Measurements from ENCODE around the gene KCNE1. TPM values are rescaled to one million over a fixed set of nuclear protein-coding genes. Genes with fewer than 3 reads are reported as not detected.

The KCNE1 gene
- total RNA-seq, 1 donor from 2014 or later, result not detected

DNA sequence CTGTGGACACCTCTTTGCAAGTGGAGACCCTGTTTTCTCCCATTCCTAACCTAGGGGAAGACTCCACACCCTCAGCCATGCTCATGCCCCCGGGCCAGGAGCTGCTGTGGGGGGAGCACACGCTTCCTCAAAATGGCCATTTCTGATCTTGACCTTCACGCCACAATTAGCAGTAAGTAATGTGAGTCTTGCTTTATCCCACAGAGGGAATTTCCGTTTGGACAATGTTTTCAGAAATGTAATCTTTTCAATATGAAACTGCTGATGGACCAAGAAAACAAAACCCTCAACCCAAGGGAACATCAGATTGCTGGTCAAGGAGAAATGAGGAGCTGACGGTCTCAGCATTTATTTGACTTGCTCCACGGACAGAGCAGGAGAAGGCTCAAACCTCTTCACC lies 8.3 kb upstream of the KCNE1 start:
- TF ChIP-seq, protein P1, sequence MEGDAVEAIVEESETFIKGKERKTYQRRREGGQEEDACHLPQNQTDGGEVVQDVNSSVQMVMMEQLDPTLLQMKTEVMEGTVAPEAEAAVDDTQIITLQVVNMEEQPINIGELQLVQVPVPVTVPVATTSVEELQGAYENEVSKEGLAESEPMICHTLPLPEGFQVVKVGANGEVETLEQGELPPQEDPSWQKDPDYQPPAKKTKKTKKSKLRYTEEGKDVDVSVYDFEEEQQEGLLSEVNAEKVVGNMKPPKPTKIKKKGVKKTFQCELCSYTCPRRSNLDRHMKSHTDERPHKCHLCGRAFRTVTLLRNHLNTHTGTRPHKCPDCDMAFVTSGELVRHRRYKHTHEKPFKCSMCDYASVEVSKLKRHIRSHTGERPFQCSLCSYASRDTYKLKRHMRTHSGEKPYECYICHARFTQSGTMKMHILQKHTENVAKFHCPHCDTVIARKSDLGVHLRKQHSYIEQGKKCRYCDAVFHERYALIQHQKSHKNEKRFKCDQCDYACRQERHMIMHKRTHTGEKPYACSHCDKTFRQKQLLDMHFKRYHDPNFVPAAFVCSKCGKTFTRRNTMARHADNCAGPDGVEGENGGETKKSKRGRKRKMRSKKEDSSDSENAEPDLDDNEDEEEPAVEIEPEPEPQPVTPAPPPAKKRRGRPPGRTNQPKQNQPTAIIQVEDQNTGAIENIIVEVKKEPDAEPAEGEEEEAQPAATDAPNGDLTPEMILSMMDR (conservative IDR thresholded peaks at IDR 0.05; ENCODE audit: low read depth, low read length), result no peak
- H3K4me3 ChIP-seq (ENCODE audit: low read depth, low read length), result no peak overlapping the region
- DNase-seq (ENCODE audit: low read depth), result no peak

DNA sequence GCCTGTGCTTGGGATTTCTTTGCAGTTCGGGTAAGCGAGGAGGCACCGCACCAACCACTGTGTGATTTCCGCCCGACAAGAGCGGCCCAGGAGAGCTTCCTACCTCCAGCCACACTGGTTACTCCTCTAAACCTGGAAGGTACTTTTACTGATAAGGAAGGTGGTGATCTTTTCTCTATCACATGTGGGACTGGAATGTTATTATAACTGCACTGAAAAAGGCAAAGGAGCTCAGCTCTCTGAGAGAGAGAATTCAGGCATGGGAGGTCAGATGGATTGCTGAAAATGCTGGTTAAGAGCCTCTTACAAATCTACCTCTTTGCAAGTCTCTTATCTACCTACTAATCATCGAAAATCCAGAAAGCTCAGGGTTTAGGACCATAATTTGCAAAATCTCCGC lies 7.7 kb upstream of the KCNE1 start:
- TF ChIP-seq, protein P1 (conservative IDR thresholded peaks at IDR 0.05; ENCODE audit: low read depth, low read length), result no peak
- H3K4me3 ChIP-seq (ENCODE audit: low read depth, low read length), result no peak overlapping the region
- no peak for DNase-seq (ENCODE audit: low read depth)

DNA sequence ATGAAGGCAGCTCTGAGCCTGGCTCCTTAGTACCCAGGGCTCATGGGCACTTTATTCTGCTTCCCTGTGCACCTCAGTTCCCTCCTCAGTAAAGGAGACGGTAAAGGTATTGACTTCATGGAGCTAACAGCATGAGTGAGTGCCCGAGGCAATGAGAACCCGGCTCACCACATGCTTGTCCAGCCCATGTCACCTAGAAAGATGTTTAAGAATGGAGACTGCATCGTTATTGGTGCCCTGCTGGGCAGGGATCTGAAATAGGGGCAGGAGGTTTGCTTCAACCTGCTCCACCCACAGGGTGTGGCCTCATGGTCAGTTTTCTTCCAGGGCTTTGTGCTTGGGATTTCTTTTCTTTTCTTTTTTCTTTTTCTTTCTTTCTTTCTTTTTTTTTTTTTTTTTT lies 7.0 kb upstream of the KCNE1 start:
- no peak for DNase-seq (ENCODE audit: low read depth)
- TF ChIP-seq, protein P1 (conservative IDR thresholded peaks at IDR 0.05; ENCODE audit: low read depth, low read length), result no peak
- H3K4me3 ChIP-seq (ENCODE audit: low read depth, low read length), result no peak overlapping the region

DNA sequence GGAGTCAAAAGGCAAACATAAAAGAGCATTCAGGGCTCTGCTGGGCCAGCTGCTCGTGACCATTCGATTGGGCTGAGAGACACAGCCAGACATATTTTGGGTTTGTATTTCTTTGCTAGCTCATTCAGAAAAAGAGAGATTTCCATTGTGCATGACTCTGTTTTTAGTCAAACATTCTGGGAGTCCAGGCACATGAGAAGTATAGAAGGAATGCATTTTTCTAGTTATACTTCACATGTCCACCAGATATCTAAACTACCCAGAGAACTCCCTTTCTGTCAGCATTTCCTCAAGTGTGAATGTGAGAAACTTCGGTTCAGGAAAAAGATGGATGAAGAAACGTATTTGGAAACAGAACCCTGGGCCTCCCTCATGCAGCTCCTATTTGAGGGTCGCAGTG lies 6.3 kb upstream of the KCNE1 start:
- TF ChIP-seq, protein P1 (conservative IDR thresholded peaks at IDR 0.05; ENCODE audit: low read depth, low read length), result no peak
- DNase-seq (ENCODE audit: low read depth), result no peak
- H3K4me3 ChIP-seq (ENCODE audit: low read depth, low read length), result no peak overlapping the region

DNA sequence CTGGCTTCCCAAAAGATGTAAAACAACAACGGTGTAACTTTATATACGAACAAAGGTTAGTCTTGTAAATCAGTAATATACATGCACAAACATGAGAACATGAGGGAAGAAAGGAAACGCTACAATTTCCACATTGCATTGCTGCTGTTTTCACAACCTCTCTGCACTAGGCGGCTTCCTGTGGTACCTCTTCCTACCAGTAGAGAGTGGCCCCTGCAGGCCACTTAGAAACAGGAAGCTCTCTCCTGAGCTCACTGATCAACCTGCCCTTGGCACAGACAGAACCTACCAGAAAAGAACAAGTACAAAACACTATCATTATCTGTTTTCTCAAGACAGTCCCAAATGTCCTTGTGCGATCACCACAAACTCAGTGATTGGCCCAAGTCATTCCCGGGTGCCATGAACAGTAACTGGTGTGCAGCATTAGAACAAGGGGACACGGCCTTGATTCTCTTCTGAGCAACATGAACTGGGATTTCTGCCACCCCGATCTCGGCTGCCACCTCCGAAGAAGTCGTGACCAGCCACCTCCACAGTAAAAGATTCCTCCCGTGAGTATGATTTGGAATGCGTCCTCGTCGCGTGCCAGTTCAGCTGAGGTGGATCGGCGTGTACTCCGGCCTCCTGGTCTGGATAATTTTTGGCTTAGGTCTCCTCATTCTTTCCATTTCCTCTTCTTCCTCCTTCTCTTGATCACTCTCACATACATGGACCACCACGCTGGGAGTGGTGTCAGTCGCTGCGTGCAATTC lies 5.7 kb upstream of the KCNE1 start:
- no peak for DNase-seq (ENCODE audit: low read depth)
- H3K4me3 ChIP-seq (ENCODE audit: low read depth, low read length), result no peak overlapping the region
- TF ChIP-seq, protein P1 (conservative IDR thresholded peaks at IDR 0.05; ENCODE audit: low read depth, low read length), result peak; percentile 55

DNA sequence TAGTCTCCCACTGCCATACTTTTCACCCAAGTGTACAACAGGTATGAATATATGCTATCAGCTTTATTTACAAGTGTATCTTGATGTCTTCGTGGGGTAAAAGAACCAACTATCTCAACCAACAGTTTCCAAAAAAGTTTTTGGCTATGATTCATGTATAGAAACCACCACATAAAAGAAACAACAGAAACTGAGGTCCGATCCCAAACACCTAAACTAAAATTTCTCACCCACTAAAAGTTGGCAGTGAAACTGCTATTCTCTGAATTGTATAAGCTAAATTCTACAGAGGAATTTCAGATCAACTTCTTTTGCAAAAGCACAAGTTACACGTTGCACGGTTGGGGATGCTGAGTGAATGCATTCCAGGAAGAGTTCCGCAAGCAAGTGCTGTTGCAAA lies 5.0 kb upstream of the KCNE1 start:
- no peak for DNase-seq (ENCODE audit: low read depth)
- TF ChIP-seq, protein P1 (conservative IDR thresholded peaks at IDR 0.05; ENCODE audit: low read depth, low read length), result no peak
- no peak overlapping the region for H3K4me3 ChIP-seq (ENCODE audit: low read depth, low read length)

DNA sequence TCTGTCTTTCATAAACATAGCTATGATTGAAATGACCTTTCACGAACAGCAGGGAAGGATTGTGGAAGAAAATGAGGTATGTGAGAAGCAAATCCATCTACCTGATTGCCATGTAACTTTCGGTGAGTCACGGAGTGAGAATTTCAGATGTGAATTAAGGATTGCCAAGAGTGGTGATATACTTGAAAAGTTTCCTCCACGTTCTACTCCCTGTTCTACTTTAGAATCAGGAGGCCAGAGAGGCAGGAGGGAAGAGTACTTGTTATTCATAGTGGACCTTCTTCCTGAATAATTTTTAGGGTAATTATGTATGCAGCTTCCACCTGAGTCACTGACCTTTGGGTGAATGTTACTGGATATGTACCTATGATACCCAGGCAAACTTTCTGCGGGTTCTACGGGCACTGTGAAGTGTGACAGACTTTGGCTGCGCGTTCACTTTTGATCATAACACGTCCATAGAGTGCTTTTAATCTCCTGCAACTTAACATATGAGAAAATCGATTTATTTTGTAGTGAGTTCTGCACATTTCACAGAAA lies 2.6 kb upstream of the KCNE1 start:
- H3K4me3 ChIP-seq (ENCODE audit: low read depth, low read length), result no peak overlapping the region
- no peak for DNase-seq (ENCODE audit: low read depth)
- TF ChIP-seq, protein P1 (conservative IDR thresholded peaks at IDR 0.05; ENCODE audit: low read depth, low read length), result no peak

Data from epithelial cell of proximal tubule (primary cell).